ENCODE measurements around the gene CTU1. TPM values are rescaled to one million over a fixed set of nuclear protein-coding genes. Genes with fewer than 3 reads are reported as not detected.

Gene CTU1
- total RNA-seq, result 1 to 10 TPM; 3.2 to 9.8 TPM
- 1 to 10 TPM; 2.5 to 4.4 TPM for polyA plus RNA-seq
- long read RNA-seq, donor 1, transcript CTU1-201 (3 exons, 2,087 nt), result major isoform, 9 of 9 reads
- long read RNA-seq, donor 1, partial matches to known transcripts, result 0 of 9 reads
- long read RNA-seq, donor 1, other reads (novel, unspliced or antisense), result 0 of 9 reads
- long read RNA-seq, donor 2, transcript CTU1-201 (3 exons, 2,087 nt), result major isoform, 7 of 7 reads
- long read RNA-seq, donor 2, partial matches to known transcripts, result 0 of 7 reads
- long read RNA-seq, donor 2, other reads (novel, unspliced or antisense), result 0 of 7 reads
- long read RNA-seq, donor 3, partial matches to known transcripts, result 0 of 3 reads
- long read RNA-seq, donor 3, other reads (novel, unspliced or antisense), result 0 of 3 reads
- long read RNA-seq, donor 4, transcript CTU1-201 (3 exons, 2,087 nt), result major isoform, 5 of 5 reads
- long read RNA-seq, donor 4, partial matches to known transcripts, result 0 of 5 reads
- long read RNA-seq, donor 4, other reads (novel, unspliced or antisense), result 0 of 5 reads
- long read RNA-seq, donor 5, transcript CTU1-201 (3 exons, 2,087 nt), result major isoform, 6 of 6 reads
- long read RNA-seq, donor 5, partial matches to known transcripts, result 0 of 6 reads
- long read RNA-seq, donor 5, other reads (novel, unspliced or antisense), result 0 of 6 reads

GRCh38 chr19:51108066-51108804, at the start of gene CTU1:
Gene CTU1 (minus strand): TSS chr19:51108409. CDS start chr19:51104569, 3,840 bp downstream.
- Histone ChIP-seq H3K27ac (ENCODE audit: low read depth in 1 of 2, low read length in 1 of 2) (peak within 1 kb of the TSS; percentile 47 to 64), H3K36me3 (ENCODE audit: control insufficient read depth in 4 of 4, insufficient read depth in 4 of 4, low read length in 4 of 4) (peaks cover 0 to 11% (median under 1%) of the 10 kb centered on the region in 4 donors), H3K4me3 (peak within 1 kb of the TSS; percentile 89), H3K4me1 (ENCODE audit: control insufficient read depth in 5 of 5, insufficient read depth in 5 of 5, low read length in 5 of 5) (peaks cover 0 to 14% (median 4%) of the 10 kb centered on the region in 5 donors), H3K9ac (ENCODE audit: insufficient read depth in 1 of 2, low read length in 2 of 2) (peak within 1 kb of the TSS; percentile 48 to 63), H3K27me3 (ENCODE audit: control insufficient read depth in 3 of 3, insufficient read depth in 3 of 3, low read length in 2 of 3) (peaks cover 0 to 8% (median 0%) of the 10 kb centered on the region in 3 donors), H3K9me3 (ENCODE audit: control insufficient read depth in 4 of 4, insufficient read depth in 3 of 4, low read length in 3 of 4) (no peaks in the 10 kb centered on the region)
- DNase-seq (peak; percentile 99), ATAC-seq (ENCODE audit: insufficient read depth, low FRiP score) (peak; percentile 98)
- WGBS, 2 donors, result 0 to 1% methylated on average over 39 to 43 of the region's 43 CpGs
- TF ChIP-seq CTCF (IDR thresholded peaks at IDR 0.05; ENCODE audit: control extremely low read depth, extremely low read depth), result no peak

- Histone ChIP-seq H3K27ac (ENCODE audit: low read depth in 1 of 2, low read length in 1 of 2) (no peak overlapping the region), H3K9ac (ENCODE audit: insufficient read depth in 1 of 2, low read length in 2 of 2) (no peak overlapping the region), H3K27me3 (ENCODE audit: control insufficient read depth in 3 of 3, insufficient read depth in 3 of 3, low read length in 2 of 3) (no peaks in the 10 kb centered on the region), H3K9me3 (ENCODE audit: control insufficient read depth in 4 of 4, insufficient read depth in 3 of 4, low read length in 3 of 4) (peaks cover 0 to 2% (median 0%) of the 10 kb centered on the region in 4 donors), H3K4me3 (no peak overlapping the region), H3K4me1 (ENCODE audit: control insufficient read depth in 5 of 5, insufficient read depth in 5 of 5, low read length in 5 of 5) (peaks cover 0 to 3% (median 0%) of the 10 kb centered on the region in 5 donors), H3K36me3 (ENCODE audit: control insufficient read depth in 4 of 4, insufficient read depth in 4 of 4, low read length in 4 of 4) (no peaks in the 10 kb centered on the region)
- ATAC-seq (ENCODE audit: insufficient read depth, low FRiP score) (no peak), DNase-seq (no peak)
- 48 to 62% methylated on average over 2 of the region's 2 CpGs for WGBS, 2 donors
- TF ChIP-seq CTCF (IDR thresholded peaks at IDR 0.05; ENCODE audit: control extremely low read depth, extremely low read depth), result no peak
Observed at GRCh38 chr19:51157265-51157664, 49.1 kb upstream of the CTU1 start.

GRCh38 chr19:51156710-51157109, 48.5 kb upstream of the CTU1 start:
- no peak for DNase-seq
- Histone ChIP-seq H3K27me3 (ENCODE audit: control insufficient read depth in 3 of 3, insufficient read depth in 3 of 3, low read length in 2 of 3) (no peaks in the 10 kb centered on the region), H3K36me3 (ENCODE audit: control insufficient read depth in 4 of 4, insufficient read depth in 4 of 4, low read length in 4 of 4) (no peaks in the 10 kb centered on the region), H3K4me1 (ENCODE audit: control insufficient read depth in 5 of 5, insufficient read depth in 5 of 5, low read length in 5 of 5) (peaks cover 0 to 3% (median 0%) of the 10 kb centered on the region in 5 donors), H3K9me3 (ENCODE audit: control insufficient read depth in 4 of 4, insufficient read depth in 3 of 4, low read length in 3 of 4) (peaks cover 0 to 4% (median 0%) of the 10 kb centered on the region in 4 donors), H3K9ac (ENCODE audit: insufficient read depth in 1 of 2, low read length in 2 of 2) (no peak overlapping the region), H3K27ac (ENCODE audit: low read depth in 1 of 2, low read length in 1 of 2) (no peak overlapping the region), H3K4me3 (no peak overlapping the region)
- WGBS, 2 donors, result 57 to 79% methylated on average over 2 of the region's 2 CpGs
- no peak for TF ChIP-seq CTCF (IDR thresholded peaks at IDR 0.05; ENCODE audit: control extremely low read depth, extremely low read depth)
- ATAC-seq (ENCODE audit: insufficient read depth, low FRiP score), result no peak
